ENCODE measurements around the gene SAMD1.

SAMD1 gene

DNA sequence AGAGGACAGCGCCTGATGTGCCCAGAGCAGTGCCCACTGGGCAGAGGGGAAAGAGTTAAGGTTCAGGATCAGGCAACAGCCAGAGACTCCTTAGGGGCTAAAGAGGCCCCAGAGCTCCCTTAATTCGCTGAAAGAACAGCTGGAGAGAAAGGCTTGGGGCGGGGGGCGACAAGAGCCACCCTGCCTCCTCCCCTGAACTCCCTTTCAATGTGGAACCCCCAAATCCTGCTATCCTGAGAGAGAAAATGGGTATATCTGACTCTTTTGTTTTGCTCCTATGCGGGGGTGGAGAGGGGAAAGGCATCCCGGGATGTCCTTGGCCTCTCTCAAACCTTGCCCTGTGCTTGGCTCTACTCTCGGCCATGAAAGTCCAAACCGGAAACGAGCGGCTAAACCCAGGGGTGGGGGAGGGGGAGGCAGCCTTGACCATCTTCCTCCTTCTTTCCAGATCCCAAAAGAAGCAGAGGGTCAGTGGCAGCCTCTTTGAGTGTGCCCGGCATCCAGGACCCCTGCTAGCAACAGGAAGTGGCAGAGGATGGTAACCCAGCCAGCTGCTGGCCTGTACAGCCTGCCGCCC is 22.3 kb upstream of the SAMD1 start:
- DNase-seq = no peak

DNA sequence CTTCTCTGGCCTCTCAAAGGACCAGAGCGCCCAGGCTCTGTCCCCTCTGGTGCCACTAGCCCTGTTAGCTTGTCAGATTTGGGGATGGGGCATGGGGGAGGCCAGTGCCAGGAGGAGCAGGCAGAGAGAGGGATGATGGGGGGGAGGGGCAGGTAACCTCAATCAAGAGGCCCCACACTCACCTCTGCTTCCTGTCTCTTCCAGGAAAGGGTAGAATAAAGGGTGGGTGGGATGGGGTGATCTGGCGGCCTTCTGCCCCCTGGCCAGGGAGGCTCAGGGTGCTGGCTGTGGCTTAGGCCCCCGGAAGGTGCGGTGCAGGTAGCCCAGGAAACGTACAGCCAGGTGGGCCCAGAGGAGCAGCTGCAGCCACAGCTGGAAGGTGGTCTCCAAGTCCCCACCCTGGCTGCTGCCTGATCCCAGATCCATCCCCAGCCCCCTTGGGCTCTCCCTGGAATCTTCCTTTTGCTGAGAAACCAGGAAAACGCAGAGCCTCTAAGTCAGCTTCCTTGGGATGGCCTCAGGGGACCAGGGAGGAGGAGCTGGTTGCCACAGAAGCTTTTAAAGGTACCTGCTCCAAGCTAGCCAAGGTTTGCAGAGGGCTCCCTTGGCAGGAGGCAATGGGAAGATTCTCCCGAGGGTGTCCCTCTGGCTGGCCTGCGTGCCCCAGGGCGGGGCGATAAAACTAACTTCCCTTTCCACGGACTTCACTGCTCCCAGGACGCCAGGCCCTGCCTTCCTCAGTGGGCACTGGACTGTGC is 21.7 kb upstream of the SAMD1 start:
- DNase-seq = no peak

DNA sequence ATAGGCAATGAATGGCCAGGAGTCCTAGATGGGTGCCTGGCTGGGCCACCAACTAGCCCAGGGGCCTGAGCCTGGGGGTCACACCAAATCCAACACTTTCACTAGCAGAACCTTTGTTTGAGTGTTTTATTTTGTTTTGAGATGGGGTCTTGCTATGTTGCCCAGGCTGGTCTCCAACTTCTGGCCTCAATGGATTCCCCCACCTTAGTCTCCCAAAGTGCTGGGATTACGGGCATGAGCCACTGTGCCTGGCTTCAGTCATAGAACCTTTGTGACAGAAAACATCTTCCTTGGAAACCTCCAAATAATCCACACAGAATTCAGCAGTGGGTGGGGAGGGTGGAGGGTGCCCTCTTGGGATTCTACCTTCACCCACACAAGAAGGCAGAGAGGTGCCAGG is 20.9 kb upstream of the SAMD1 start:
- no peak for DNase-seq

DNA sequence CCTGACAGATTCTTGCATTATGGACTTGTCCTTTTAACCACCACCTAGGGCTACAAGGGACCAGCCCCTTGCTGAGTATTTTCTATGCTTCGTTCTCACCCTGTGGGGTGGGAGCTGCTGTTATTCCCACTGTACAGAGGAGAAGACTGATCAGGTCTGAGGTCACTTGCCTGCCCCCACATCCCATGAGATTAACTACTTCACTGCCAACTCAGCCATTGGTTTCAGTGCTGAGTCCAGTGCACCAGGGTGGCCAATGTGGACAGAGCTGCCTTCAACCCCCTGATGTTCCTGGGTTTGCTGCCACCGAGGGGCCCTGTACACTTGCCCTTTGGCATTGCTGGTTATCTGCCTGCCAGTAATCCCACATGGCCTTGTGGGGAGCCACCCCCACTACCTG is 20.1 kb upstream of the SAMD1 start:
- DNase-seq = no peak

DNA sequence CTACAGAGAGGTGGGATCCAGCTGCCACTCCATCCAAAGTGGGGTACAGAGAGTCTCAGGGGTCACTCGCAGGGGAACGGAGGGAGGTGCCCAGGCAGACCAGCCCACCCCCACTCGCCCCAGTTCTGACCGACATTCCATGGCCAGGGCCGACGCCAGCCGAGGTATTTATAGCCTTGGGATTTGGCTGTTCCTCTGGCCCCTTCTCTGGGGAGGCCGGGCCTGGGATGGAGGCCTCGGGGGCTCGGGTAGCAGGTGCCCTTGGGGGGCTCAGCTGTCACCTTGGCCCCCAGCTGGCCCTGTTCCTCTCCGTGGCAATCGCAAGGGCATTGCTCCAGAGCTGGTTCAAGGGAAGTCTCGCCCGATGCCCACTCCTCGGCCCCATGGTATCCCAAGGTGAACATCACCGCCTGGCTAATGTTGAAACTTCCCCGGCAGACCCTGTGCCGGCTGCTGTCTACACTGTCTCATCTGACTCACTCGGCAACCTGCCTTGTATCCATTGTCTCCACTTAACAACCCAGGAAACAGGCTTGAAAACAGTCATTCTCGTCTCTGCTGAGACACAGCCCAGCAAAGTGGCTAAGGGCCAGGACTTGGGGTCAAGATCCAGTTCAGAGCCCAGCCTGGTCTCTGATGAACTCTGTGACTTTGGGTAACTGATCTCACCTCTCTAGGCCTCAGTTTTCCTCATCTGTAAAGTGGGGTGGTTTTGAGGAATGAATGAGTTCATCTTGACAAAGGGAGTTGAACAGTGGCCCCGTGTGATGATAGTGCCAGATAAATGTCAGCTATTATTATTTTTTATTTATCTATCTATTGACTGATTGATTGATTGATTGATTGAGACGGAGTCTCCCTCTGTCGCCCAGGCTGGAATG is 17.3 kb upstream of the SAMD1 start:
- DNase-seq = no peak

DNA sequence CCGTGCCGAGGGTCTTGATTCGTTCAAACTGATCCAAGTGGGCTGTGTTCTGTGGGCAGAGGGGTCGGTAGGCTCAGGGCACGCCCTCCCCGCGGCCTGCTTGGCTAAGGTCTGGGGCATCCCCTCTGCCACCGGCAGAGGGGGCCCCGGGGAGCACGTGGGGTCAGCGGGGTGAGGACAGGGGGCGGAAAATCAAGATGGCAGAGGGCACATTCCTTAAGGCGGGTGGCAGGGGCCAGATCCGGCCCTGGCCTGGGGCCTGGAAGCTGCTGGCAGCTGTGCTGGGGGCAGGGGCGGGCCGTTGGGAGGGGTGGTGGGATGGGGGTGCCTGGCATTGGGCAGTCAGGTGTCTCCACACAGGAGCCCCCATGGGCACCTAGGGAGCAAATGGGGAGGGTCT is 16.3 kb upstream of the SAMD1 start:
- no peak for DNase-seq

DNA sequence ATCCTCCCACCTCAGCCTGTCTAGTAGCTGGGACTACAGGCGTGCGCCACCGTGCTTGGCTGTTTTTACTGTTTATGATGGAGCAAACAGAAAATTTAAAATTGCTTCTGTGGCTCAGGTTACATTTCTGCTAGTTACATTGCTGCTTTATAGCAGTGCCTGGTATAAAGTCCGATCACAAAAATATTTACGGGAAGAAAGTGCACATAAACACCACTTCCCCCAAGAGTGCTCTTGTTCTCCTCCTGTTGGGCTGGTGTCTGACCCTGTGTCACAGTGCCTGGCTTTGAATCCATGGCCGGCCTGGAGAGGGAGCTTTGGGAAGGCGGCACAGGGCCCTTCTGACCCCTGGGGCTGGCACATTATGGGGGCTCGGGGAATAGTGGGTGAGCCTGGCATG is 15.1 kb upstream of the SAMD1 start:
- DNase-seq = no peak

DNA sequence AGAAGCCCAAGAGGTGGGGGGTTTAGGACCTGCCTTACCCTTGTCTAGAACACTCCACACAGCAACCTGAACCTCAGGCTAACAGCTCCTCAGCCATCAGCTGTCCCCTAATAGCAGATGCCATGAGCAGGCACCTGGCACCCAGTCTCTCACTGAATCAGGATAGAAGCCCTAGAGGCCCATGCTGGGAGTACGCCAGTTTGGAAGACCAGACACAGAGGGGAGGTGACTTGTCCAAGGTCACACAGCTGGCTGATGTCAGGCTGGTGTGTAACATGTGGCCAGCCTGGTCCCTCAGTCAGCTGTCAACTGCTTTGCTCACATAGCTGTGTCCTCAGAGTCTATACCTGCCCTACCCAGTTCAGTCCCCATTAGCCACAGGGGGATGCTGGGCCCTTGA is 12.8 kb upstream of the SAMD1 start:
- DNase-seq = no peak

DNA sequence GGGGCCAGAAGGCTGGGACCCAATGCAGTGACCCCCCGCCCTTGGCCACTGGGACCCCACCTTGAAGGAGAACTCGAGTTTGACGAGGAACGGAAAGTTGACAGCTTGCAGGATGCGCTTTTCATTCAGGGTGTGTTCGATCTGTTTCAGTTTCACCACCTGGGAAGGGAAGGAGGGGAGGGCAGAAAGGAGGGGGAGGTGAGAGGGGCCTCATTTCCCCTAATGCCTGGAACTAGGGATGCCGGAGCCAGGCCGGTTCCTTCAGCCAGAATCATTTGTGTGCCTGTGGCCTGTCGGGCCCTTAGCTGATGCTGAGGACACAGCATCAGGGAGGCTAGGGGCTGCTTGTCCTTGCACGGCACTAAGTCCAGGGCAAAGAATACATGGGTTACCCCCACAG is 12.2 kb upstream of the SAMD1 start:
- no peak for DNase-seq

DNA sequence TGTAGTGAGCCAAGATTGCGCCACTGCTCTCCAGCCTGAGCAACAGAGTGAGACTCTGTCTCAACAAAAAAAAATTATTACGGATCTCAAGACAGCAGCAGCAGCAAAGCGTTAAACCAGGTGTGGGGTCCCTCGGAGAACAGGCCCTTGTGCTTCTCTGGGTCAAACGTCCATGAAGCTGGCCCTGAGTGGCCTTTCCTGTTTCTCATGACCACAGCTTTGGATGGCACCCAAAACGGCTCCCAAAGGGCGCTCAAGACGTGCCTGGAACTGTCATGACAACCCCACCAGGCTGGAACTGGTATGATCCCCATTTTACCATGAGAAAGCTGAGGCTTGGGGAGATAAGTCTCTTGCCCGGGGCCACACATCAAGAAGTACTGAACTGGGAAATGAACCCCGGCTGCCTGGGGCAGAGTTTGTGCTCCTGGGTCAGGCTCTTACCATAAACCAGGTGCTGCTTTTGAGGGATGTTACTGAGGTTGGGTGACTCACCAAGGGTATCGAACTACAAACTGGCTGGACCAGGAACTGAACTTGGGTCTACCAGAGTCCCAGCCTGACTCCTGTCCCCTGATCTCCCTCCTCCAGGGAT is 11.6 kb upstream of the SAMD1 start:
- DNase-seq = no peak

DNA sequence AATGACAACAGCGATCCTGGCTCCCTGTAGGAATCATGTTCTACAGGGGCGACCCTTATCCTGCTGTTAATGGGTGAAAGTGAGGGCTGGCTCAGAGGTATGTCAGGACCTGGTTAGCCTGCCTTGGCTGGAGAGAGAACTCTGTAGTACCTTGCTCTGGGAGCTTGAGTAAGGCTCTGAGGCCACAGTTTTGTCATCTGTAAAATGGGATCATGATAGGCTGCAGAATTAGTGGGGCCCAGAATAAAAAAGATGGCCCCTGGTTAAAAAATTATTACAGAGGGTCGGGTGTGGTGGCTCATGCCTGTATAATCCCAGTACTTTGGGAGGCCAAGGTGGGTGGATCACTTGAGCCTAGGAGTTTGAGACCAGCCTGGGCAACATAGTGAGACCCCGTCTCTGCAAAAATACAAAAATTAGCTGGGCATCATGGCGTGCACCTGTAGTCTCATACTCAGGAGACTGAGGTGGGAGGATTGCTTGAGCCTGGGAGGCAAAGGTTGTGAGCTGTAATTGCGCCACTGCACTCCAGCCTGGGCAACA is 10.5 kb upstream of the SAMD1 start:
- DNase-seq = no peak

DNA sequence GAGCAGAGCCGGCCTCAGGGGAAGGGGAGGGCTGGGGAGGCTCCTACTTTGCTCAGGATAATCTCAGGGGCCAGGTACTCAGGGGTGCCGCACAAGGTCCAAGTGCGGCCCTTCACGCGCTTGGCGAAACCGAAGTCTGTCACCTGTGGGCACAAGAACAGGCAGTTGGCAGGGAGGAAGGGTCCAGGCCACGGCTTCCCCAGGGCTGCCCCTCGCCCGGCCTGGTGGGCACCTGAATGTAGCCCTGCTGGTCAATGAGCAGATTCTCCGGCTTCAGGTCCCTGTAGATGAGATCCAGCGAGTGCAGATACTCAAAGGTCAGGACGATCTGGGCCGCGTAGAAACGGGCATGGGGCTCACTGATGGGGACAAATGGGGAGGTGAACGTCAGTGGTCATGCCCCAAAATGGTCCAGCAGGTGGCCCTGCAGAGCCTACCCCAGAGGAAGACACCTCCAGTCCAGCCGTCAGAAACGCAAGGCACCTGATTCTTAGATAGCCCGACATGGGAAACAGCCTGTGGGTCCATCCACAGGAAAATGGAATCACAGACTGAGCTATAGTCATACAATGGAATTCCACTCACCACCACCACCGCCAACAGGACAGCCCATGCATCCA is 7.1 kb upstream of the SAMD1 start:
- no peak for DNase-seq

DNA sequence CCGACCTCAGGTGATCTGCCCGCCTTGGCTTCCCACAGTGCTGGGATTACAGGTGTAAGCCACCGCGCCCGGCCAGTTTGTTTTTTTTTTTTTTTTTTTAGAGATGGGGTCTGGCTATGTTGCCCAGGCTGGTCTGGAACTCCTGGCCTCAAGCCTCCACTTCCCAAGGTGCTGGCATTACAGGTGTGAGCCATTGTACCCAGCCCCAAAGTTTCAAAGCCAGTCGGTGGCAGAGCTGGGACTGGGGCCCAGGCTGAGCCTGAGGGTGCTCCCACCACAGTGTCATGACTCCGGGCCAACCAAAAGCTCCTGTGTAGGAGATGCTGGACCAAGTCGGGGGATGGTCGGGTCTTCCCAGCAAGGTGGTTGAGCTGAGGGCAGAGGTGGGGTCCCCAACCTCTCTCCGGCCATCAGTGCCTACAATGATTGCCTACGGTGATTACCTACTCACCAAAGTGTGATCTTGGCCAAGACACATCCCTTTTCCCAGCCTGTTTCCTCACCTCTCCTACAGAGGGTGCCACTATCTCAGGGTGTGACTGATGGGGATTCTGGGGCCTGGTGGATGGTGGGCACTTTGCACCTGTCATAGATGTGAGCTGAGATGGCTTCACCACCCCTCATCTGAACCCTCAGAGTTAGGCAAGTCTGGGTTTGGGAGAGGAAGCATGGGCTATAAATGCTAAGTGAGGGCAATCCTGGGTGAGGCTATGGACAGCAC is 5.9 kb upstream of the SAMD1 start:
- DNase-seq = no peak

DNA sequence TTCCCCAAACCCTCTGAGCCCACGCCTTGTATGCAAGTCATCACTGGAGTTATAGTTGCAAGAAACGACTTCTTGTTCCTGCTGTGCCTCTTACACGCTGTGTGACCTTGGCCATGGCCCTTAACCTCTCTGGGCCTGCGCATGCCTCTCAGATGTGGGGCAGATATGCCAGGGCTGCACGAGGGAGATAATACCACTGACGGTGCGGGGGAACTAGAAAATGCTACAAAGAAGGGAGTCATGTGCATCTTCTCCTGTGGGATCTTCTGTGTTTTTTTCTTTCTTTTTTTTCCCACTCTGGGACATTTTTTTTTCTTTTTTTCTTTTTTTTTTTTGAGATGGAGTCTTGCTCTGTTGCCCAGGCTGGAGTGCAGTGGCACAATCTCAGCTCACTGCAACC is 4.3 kb upstream of the SAMD1 start:
- no peak for DNase-seq

DNA sequence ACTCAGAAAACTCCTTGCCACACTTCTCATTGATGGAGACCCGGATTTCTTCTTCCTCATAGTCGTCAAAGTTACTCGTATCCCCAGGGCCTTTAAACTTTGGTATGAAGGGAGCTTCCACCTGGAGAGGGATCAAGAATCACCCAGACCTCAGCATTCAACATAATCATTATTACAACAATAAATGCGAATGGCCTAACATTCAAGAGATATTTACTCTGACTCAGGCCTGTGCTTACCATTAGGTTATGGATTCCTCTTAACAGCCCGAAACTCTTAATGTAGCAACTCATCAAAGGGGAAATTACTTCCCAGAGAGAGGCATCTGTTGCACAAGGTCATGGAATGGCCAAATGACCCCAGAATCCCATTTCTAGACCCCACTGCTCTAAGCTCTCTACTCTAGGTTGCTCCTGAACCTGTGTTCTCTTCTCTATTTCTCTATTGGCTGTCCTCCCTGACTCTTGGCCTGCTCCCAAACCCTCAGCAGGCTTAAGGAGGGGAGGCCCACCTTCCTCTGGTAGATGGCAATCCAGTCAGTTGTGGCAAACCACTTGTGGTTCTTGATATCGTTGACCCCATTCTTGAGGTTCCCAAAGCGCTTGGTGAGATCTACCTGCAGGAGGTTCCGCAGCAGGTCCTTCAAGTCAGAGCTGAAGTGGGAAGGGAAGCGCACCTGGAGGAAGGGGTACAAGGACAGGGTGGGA is 2.7 kb upstream of the SAMD1 start:
- DNase-seq = no peak

DNA sequence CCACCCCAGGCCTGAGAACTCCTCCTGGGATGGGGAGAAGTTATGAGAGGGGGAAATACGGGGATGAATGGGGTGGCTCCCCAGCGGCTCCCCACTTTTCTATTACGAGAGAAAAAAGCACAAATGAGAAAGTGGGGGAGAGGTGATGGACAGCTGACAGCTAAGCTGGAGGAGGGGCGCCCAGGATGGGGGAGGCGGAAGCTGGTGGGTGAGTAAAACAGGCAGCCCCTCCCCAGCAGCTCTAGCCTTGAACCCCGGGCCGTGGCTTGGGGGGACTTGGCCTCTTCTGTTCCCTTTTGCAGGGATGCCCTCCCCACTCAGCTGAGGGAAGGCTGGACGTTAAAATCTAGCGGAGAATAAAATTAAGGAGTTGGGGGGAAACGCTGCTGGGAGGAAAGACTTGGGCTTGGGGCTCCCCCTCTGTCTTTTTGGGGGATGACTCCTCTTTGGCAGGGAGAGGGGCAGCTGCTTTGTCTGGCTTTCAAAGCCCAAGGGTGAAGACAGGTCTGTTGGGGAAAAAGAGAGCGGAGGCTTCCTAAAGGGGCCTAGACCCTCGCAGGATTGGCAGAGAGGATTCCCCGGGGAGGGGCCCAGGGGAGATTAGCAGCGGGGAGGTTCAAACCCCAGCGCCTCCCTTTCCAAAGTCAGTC is 1.4 kb upstream of the SAMD1 start:
- DNase-seq = no peak

DNA sequence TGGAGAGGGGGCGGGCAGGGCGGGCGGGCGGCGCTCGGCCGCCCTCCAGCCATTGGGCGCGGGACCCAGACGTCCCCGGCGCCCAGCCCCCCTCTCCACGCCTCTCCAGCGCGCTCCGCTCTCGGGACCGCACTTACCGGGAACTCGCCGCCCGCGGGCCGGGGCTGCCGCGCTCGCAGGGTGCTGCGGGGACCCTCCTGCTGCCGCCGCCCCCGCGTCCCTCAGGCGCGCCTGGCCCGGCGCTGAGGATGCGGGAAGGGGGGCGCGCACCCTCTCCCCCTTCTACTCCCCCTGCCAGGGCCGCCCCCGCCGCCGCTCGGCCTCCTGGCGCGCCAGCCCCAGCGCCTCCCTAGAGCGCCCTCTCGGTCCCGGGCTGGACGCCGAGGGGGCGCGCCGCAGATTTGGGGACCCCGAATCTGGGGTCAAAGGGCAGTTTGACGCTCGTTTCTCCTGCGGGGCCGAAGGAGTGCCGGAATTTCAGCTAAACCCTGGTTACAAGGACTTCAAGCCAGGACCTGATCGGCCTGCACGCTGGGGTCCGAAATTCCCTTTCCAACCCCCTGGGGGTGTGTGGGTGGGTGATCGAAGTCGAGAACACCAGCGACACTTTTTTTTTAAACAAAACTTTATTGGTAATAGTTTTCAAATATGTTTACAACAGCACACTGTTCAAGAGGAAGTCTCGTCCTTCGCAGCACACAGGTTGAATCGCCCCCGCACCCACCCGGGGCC is 696 bp upstream of the SAMD1 start:
- DNase-seq = peak; percentile 49

DNA sequence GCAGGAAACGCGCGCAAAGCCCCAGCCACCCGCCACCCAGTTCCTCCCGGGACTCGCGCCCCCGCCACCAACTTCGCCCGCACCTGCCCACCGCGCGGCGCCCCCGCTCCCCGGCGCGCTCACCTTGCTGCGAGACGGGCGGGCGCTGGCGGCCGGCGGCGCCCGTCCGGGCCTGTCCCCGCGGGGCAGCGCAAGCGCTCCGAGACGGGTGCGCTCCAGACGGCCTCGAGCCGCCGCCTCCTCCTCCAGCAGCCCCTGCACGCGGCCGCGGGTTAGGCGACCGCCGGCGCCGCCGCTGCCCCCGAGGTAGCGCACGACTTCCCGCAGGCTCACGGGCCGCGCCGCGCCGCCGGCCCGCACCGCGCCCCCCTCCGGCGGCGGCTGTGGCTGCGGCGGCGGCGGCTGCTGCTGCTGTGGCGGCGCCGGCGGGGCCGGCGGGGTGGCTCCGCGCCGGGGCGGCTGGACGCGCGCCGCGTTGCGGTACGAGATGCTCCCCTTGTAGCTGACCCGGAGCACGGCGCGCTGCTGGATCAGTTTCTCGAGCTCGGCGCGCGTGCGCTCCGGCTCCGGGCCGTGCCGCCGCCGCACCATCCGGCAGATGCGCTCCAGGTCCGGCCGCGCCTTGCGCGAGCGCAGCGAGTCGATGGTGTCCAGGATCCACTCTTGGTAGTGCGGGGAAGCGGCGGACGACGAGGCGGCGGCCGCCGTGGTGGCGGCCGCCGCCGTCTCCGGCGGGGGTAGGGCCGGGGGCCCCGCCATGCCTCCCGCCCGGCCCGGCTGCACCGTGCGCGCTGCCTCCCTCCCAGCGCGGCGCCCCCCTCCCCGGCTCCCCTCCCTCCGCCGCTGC is 666 bp downstream of the SAMD1 start:
- no peak for DNase-seq

DNA sequence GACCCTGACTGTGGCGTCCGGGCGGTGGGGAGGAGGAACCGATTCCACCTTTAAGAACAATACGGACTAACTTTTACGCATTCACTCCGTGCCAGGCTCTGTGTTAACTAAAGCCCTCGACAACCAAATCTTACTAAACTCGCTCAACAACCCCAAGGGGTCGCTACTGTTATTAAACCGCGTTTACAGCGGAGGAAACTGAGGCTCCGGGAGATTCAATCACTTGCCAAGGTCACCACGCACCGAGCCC is 1.2 kb downstream of the SAMD1 start:
- no peak for DNase-seq

Measured in GF-D8 (cell line).